DND-41 (cell line): ENCODE results near the gene CFAP410.
"Not testable (repeated sequence)": the region's sequence is repeated elsewhere in the genome, so short reads cannot be mapped to it uniquely, and the experiment has no call there.

ENCODE experiments used
- ATAC-seq: fragments of 200-7000 bp; cut with Tn5 transposase; 3 replicates; pipeline ENCODE4 v1.9.1; 2021; ENCODE audit warnings: low read depth; ENCODE audit not compliant: insufficient read depth
- DNase-seq: peaks from one replicate; pipeline ENCODE4 v3.0.0-alpha.2; 2020
- H2AFZ ChIP-seq: 2 replicates; pipeline ENCODE4 v1.6.0; 2012; ENCODE audit warnings: low read depth, low read length
- H3K27ac ChIP-seq: 2 replicates; pipeline ENCODE4 v1.5.1; 2012; ENCODE audit warnings: low read length, inconsistent platforms
- H3K27me3 ChIP-seq: fragments of 200-600 bp; sonication (generic); 2 replicates; pipeline ENCODE4 v1.6.0; 2012; ENCODE audit warnings: low read length, mild to moderate bottlenecking, inconsistent platforms; ENCODE audit not compliant: insufficient read depth, poor library complexity
- H3K36me3 ChIP-seq: 2 replicates; pipeline ENCODE4 v1.5.1; 2012; ENCODE audit warnings: low read length, inconsistent platforms; ENCODE audit not compliant: insufficient read depth
- H3K4me1 ChIP-seq: 2 replicates; pipeline ENCODE4 v1.5.1; 2012; ENCODE audit warnings: mild to moderate bottlenecking, low read length; ENCODE audit not compliant: insufficient read depth
- H3K4me2 ChIP-seq: 2 replicates; pipeline ENCODE4 v1.6.0; 2012; ENCODE audit warnings: mild to moderate bottlenecking, moderate library complexity, low read length, inconsistent platforms; ENCODE audit not compliant: insufficient read depth
- H3K4me3 ChIP-seq, 2 experiments: fragments of 200-600 bp in 1 of 2; shearing (Covaris generic) in 1 of 2; 2 replicates each; pipeline ENCODE4 v1.5.1; 2012 to 2016; ENCODE audit warnings: inconsistent platforms in 2 of 2, low read length in 2 of 2, mild to moderate bottlenecking in 2 of 2, low read depth in 1 of 2, moderate library complexity in 1 of 2
- H3K79me2 ChIP-seq: 2 replicates; pipeline ENCODE4 v1.6.0; 2012; ENCODE audit warnings: low read length, inconsistent platforms; ENCODE audit not compliant: insufficient read depth
- H3K9ac ChIP-seq: 2 replicates; pipeline ENCODE4 v1.6.0; 2012; ENCODE audit warnings: low read depth, mild to moderate bottlenecking, inconsistent platforms, low read length, moderate library complexity
- H3K9me3 ChIP-seq: 2 replicates; pipeline ENCODE4 v1.5.1; 2012; ENCODE audit warnings: low read length, moderate library complexity, mild to moderate bottlenecking, inconsistent platforms; ENCODE audit not compliant: insufficient read depth, severe bottlenecking
- H4K20me1 ChIP-seq: 2 replicates; pipeline ENCODE4 v1.6.0; 2012; ENCODE audit warnings: low read length; ENCODE audit not compliant: insufficient read depth
- EZH2 ChIP-seq: IDR thresholded peaks from 3 replicates; pipeline ENCODE4 v1.6.1; 2012; ENCODE audit warnings: borderline replicate concordance, low read depth, mild to moderate bottlenecking, moderate library complexity, low read length, inconsistent platforms; ENCODE audit not compliant: severe bottlenecking
- TF ChIP-seq, protein P1 (sequence below): IDR thresholded peaks from 2 replicates; pipeline ENCODE4 v1.5.1; 2012; ENCODE audit warnings: borderline replicate concordance, low read length, moderate library complexity, mild to moderate bottlenecking; ENCODE audit not compliant: poor library complexity, severe bottlenecking; ENCODE audit errors: extremely low read depth

Gene CFAP410

DNA sequence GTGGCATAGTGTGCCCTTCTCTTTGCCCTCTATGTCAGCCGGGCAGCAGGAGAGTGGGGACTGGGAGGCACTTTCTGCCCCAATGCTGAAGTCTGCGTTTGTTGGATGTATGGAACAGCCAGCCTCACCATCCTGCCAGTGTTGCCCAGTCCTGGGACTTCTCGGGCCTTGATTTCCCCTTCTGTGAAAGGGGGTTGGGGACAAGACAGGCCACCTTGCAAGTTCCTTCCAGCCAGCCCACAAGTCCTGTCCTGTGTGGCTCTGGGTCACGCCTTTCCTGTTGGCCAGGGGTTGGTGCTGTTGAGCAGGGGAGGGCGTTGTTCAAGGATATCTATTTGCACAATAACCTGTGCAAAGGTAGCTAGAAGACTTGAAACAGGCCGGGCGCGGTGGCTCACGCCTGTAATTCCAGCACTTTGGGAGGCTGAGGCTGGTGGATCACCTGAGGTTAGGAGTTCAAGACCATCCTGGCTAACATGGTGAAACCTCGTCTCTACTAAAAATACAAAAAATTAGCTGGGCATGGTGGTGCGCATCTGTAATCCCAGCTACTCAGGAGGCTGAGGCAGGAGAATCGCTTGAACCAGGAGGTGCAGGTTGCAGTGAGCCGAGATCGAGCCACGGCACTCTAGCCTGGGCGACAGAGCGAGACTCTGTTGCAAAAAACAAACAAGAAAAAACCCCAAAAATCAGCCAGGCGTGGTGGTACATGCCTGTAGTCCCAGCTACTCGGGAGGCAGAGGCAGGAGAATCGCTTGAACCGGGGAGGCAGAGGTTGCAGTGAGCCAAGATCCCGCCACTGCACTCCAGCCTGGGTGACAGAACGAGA, 36.4 kb downstream of the CFAP410 start:
- not testable (repeated sequence) for H3K27me3 ChIP-seq, H3K4me3 ChIP-seq, H3K9ac ChIP-seq, DNase-seq, H3K9me3 ChIP-seq, H3K27ac ChIP-seq, H2AFZ ChIP-seq, ATAC-seq
- Histone ChIP-seq H3K4me1 (peaks cover 35% of the 10 kb centered on the region), H3K79me2 (peaks cover 68% of the 10 kb centered on the region), H3K4me2 (peak overlapping the region; percentile 5; the same call in 1 of the 2 replicates), H4K20me1 (peaks cover 62% of the 10 kb centered on the region), H3K36me3 (peaks cover 40% of the 10 kb centered on the region)
- TF ChIP-seq, protein P1, sequence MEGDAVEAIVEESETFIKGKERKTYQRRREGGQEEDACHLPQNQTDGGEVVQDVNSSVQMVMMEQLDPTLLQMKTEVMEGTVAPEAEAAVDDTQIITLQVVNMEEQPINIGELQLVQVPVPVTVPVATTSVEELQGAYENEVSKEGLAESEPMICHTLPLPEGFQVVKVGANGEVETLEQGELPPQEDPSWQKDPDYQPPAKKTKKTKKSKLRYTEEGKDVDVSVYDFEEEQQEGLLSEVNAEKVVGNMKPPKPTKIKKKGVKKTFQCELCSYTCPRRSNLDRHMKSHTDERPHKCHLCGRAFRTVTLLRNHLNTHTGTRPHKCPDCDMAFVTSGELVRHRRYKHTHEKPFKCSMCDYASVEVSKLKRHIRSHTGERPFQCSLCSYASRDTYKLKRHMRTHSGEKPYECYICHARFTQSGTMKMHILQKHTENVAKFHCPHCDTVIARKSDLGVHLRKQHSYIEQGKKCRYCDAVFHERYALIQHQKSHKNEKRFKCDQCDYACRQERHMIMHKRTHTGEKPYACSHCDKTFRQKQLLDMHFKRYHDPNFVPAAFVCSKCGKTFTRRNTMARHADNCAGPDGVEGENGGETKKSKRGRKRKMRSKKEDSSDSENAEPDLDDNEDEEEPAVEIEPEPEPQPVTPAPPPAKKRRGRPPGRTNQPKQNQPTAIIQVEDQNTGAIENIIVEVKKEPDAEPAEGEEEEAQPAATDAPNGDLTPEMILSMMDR = peak; percentile 20

DNA sequence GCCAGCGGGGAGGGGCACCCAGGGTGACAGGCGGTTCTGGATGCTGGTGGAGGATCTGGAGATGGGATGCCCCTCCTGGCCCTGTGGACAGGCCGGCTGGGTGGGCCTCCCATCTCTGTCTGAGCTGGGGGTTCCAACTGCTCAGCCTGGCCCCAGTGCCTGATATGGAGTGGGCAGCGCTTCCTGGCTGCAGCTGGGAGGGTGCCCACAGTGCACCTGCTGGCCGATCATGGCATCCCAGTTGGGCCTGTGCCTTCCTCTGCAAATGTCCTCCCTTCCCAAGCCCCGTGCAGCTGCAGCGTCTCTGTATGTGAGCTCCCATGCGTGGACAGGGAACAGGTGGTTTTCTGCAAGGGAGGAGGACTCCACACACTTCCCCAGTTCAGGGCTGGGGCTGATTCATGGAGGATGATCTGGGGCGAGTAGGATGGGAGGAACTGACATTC, 37.2 kb downstream of the CFAP410 start:
- H3K36me3 ChIP-seq = peaks cover 32% of the 10 kb centered on the region
- no peaks in the 10 kb centered on the region for H3K9me3 ChIP-seq
- TF ChIP-seq, protein P1 = no peak
- TF ChIP-seq EZH2 = no peak
- no peak for DNase-seq
- H3K27me3 ChIP-seq = no peaks in the 10 kb centered on the region
- no peak overlapping the region; a peak in 1 of 4 replicates for H3K4me3 ChIP-seq
- peak overlapping the region; percentile 71; the same call in 1 of the 2 replicates for H3K9ac ChIP-seq
- H3K4me1 ChIP-seq = peaks cover 40% of the 10 kb centered on the region
- H3K4me2 ChIP-seq = peak overlapping the region; percentile 81
- H3K27ac ChIP-seq = no peak overlapping the region
- no peak for ATAC-seq
- H3K79me2 ChIP-seq = peaks cover 66% of the 10 kb centered on the region
- no peak overlapping the region for H2AFZ ChIP-seq
- peaks cover 59% of the 10 kb centered on the region for H4K20me1 ChIP-seq

DNA sequence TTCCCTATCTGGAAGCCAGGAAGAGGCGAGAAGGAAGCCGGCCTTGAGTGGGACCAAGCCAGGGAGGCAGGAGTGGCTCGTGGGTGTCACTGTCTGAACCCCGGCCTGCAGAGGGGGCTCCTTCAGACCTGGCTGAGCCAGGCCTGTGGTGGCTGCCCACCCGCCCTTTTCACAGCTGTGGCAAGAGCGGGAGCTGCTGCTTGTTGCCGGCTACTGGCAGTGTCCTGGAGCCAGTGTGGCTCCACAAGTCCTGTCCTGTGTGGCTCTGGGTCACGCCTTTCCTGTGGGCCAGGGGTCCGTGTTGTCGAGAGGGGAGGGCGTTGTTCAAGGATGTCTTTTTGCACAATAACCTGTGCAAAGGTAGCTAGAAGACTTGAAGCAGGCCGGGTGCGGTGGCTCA, 38.0 kb downstream of the CFAP410 start:
- no peak overlapping the region for H2AFZ ChIP-seq
- peaks cover 52% of the 10 kb centered on the region for H4K20me1 ChIP-seq
- peaks cover 40% of the 10 kb centered on the region for H3K4me1 ChIP-seq
- ATAC-seq = no peak
- no peak for DNase-seq
- no peaks in the 10 kb centered on the region for H3K9me3 ChIP-seq
- H3K36me3 ChIP-seq = peaks cover 24% of the 10 kb centered on the region
- H3K4me3 ChIP-seq = peak overlapping the region; percentile 77 to 80; a peak in 3 of 4 replicates
- H3K9ac ChIP-seq = peak overlapping the region; percentile 71
- peaks cover 58% of the 10 kb centered on the region for H3K79me2 ChIP-seq
- H3K4me2 ChIP-seq = peak overlapping the region; percentile 81
- no peaks in the 10 kb centered on the region for H3K27me3 ChIP-seq
- TF ChIP-seq, protein P1 = no peak
- TF ChIP-seq EZH2 = no peak
- H3K27ac ChIP-seq = peak overlapping the region; percentile 62
